Breast epithelium (tissue), 3 donors: ENCODE results near the gene KCNC3.

Experiments used
- POLR2A ChIP-seq: fragments of 450-650 bp; IDR thresholded peaks from one replicate; pipeline ENCODE4 v1.6.1; 2016; ENCODE audit warnings: antibody characterized with exemption, mild to moderate bottlenecking, moderate library complexity
- TF ChIP-seq, protein P1 (sequence below), 3 donors: fragments of 450-650 bp; IDR thresholded peaks; one replicate each; pipeline ENCODE4 v1.5.1; 2016 to 2017; ENCODE audit warnings: antibody characterized with exemption in 3 of 3, mild to moderate bottlenecking in 3 of 3, moderate library complexity in 3 of 3

DNA sequence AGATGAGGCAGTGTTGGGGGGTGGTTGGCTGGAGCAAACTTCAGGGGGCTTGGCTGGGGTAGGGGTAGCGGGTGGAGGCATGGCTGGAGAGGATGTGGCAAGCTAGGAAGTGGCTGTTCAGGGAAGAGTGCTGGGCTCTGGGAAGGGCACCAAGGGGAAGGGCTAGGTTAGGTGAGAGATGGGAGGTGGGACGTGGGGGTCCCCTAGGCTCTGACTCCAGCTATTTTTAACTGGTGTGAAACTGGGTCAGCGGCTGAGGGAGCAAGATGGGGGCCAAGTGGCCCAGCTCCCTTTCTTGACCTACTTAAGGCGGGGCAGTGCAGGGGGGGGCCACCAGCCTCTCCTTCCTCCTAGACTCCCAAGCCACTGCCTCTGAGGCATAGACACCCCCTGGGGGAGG, 7.3 kb downstream of the KCNC3 start:
- TF ChIP-seq, protein P1, sequence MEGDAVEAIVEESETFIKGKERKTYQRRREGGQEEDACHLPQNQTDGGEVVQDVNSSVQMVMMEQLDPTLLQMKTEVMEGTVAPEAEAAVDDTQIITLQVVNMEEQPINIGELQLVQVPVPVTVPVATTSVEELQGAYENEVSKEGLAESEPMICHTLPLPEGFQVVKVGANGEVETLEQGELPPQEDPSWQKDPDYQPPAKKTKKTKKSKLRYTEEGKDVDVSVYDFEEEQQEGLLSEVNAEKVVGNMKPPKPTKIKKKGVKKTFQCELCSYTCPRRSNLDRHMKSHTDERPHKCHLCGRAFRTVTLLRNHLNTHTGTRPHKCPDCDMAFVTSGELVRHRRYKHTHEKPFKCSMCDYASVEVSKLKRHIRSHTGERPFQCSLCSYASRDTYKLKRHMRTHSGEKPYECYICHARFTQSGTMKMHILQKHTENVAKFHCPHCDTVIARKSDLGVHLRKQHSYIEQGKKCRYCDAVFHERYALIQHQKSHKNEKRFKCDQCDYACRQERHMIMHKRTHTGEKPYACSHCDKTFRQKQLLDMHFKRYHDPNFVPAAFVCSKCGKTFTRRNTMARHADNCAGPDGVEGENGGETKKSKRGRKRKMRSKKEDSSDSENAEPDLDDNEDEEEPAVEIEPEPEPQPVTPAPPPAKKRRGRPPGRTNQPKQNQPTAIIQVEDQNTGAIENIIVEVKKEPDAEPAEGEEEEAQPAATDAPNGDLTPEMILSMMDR (IDR thresholded peaks at IDR 0.05): no peak
- TF ChIP-seq POLR2A: no peak
